ENCODE results near the gene HMOX2.
A peak's percentile ranks its signal among the peaks of the same experiment; 100 is the strongest.

The HMOX2 gene

GRCh38 chr16:4507588-4508345, 31.6 kb downstream of the HMOX2 start:
- peaks cover 46% of the 10 kb centered on the region for H3K4me1 Mint-ChIP-seq
- H3K27me3 Mint-ChIP-seq, result no peaks in the 10 kb centered on the region
- peaks cover 53% of the 10 kb centered on the region for H3K36me3 Mint-ChIP-seq
- H3K4me3 Mint-ChIP-seq, result no peak overlapping the region
- peak overlapping the region; percentile 89 for H3K27ac Mint-ChIP-seq
- H3K9me3 Mint-ChIP-seq, result no peaks in the 10 kb centered on the region
- ATAC-seq, result no peak

- Mint-ChIP-seq H3K4me3 (no peak overlapping the region), H3K27ac (no peak overlapping the region), H3K9me3 (no peaks in the 10 kb centered on the region), H3K27me3 (no peaks in the 10 kb centered on the region), H3K36me3 (peaks cover 60% of the 10 kb centered on the region), H3K4me1 (peaks cover 44% of the 10 kb centered on the region)
- no peak for ATAC-seq
Measured at GRCh38 chr16:4508806-4509205, 32.6 kb downstream of the HMOX2 start.

- Mint-ChIP-seq H3K36me3 (peaks cover 60% of the 10 kb centered on the region), H3K27ac (no peak overlapping the region)
Measured at GRCh38 chr16:4509420-4509819, 33.2 kb downstream of the HMOX2 start.

GRCh38 chr16:4510131-4510530, 33.9 kb downstream of the HMOX2 start:
- Mint-ChIP-seq H3K36me3 (peaks cover 60% of the 10 kb centered on the region), H3K4me1 (peaks cover 48% of the 10 kb centered on the region), H3K27me3 (no peaks in the 10 kb centered on the region), H3K9me3 (no peaks in the 10 kb centered on the region), H3K4me3 (no peak overlapping the region), H3K27ac (peak overlapping the region; percentile 49)
- ATAC-seq, result no peak

More at GRCh38 chr16:4509420-4509819, 33.2 kb downstream of the HMOX2 start:
- no peaks in the 10 kb centered on the region for H3K9me3 Mint-ChIP-seq
- no peaks in the 10 kb centered on the region for H3K27me3 Mint-ChIP-seq
- H3K4me3 Mint-ChIP-seq, result no peak overlapping the region
- no peak for ATAC-seq
- peaks cover 47% of the 10 kb centered on the region for H3K4me1 Mint-ChIP-seq

- no peak overlapping the region for H3K4me3 Mint-ChIP-seq
- H3K27ac Mint-ChIP-seq, result no peak overlapping the region
- H3K36me3 Mint-ChIP-seq, result peaks cover 63% of the 10 kb centered on the region
- H3K9me3 Mint-ChIP-seq, result no peaks in the 10 kb centered on the region
- H3K27me3 Mint-ChIP-seq, result no peaks in the 10 kb centered on the region
- H3K4me1 Mint-ChIP-seq, result peaks cover 48% of the 10 kb centered on the region
- ATAC-seq, result no peak
Measured at GRCh38 chr16:4510747-4511426, 34.7 kb downstream of the HMOX2 start.

- Mint-ChIP-seq H3K4me1 (peaks cover 45% of the 10 kb centered on the region), H3K4me3 (no peak overlapping the region), H3K27ac (no peak overlapping the region), H3K36me3 (peaks cover 59% of the 10 kb centered on the region), H3K9me3 (no peaks in the 10 kb centered on the region), H3K27me3 (no peaks in the 10 kb centered on the region)
- ATAC-seq, result no peak
Measured at GRCh38 chr16:4511441-4512082, 35.4 kb downstream of the HMOX2 start.

GRCh38 chr16:4512473-4512872, 36.3 kb downstream of the HMOX2 start:
- no peaks in the 10 kb centered on the region for H3K27me3 Mint-ChIP-seq
- H3K9me3 Mint-ChIP-seq, result no peaks in the 10 kb centered on the region
- no peak overlapping the region for H3K27ac Mint-ChIP-seq
- H3K36me3 Mint-ChIP-seq, result peaks cover 53% of the 10 kb centered on the region
- ATAC-seq, result no peak
- H3K4me1 Mint-ChIP-seq, result peaks cover 45% of the 10 kb centered on the region
- H3K4me3 Mint-ChIP-seq, result no peak overlapping the region

- peaks cover 50% of the 10 kb centered on the region for H3K4me1 Mint-ChIP-seq
- H3K9me3 Mint-ChIP-seq, result no peaks in the 10 kb centered on the region
- no peak overlapping the region for H3K4me3 Mint-ChIP-seq
- ATAC-seq, result no peak
- peak overlapping the region; percentile 33 for H3K27ac Mint-ChIP-seq
- no peaks in the 10 kb centered on the region for H3K27me3 Mint-ChIP-seq
- peaks cover 45% of the 10 kb centered on the region for H3K36me3 Mint-ChIP-seq
Measured at GRCh38 chr16:4513086-4513860, 37.1 kb downstream of the HMOX2 start.

- H3K4me3 Mint-ChIP-seq, result no peak overlapping the region
Measured at GRCh38 chr16:4513881-4514280, 37.7 kb downstream of the HMOX2 start.

GRCh38 chr16:4514606-4515005, 38.4 kb downstream of the HMOX2 start:
- peaks cover 42% of the 10 kb centered on the region for H3K36me3 Mint-ChIP-seq
- H3K27me3 Mint-ChIP-seq, result no peaks in the 10 kb centered on the region
- no peak for ATAC-seq
- peaks cover 54% of the 10 kb centered on the region for H3K4me1 Mint-ChIP-seq
- no peak overlapping the region for H3K4me3 Mint-ChIP-seq
- peak overlapping the region; percentile 82 for H3K27ac Mint-ChIP-seq
- no peaks in the 10 kb centered on the region for H3K9me3 Mint-ChIP-seq

More at GRCh38 chr16:4513881-4514280, 37.7 kb downstream of the HMOX2 start:
- Mint-ChIP-seq H3K9me3 (no peaks in the 10 kb centered on the region), H3K4me1 (peaks cover 54% of the 10 kb centered on the region), H3K27me3 (no peaks in the 10 kb centered on the region), H3K27ac (peak overlapping the region; percentile 82), H3K36me3 (peaks cover 45% of the 10 kb centered on the region)
- ATAC-seq, result no peak

- peak overlapping the region; percentile 82 for H3K27ac Mint-ChIP-seq
- peak; percentile 92 for ATAC-seq
- peaks cover 32% of the 10 kb centered on the region for H3K36me3 Mint-ChIP-seq
- peak overlapping the region; percentile 22 for H3K4me3 Mint-ChIP-seq
- H3K9me3 Mint-ChIP-seq, result no peaks in the 10 kb centered on the region
- peaks cover 54% of the 10 kb centered on the region for H3K4me1 Mint-ChIP-seq
- no peaks in the 10 kb centered on the region for H3K27me3 Mint-ChIP-seq
Measured at GRCh38 chr16:4515611-4516233, 39.5 kb downstream of the HMOX2 start.

- ATAC-seq, result no peak
- Mint-ChIP-seq H3K4me1 (peaks cover 40% of the 10 kb centered on the region), H3K36me3 (peaks cover 12% of the 10 kb centered on the region), H3K9me3 (no peaks in the 10 kb centered on the region), H3K27ac (no peak overlapping the region), H3K4me3 (no peak overlapping the region), H3K27me3 (no peaks in the 10 kb centered on the region)
Measured at GRCh38 chr16:4517812-4518680, 41.8 kb downstream of the HMOX2 start.

- Mint-ChIP-seq H3K4me3 (no peak overlapping the region), H3K4me1 (peaks cover 26% of the 10 kb centered on the region), H3K36me3 (peaks cover 18% of the 10 kb centered on the region), H3K27ac (no peak overlapping the region), H3K9me3 (no peaks in the 10 kb centered on the region), H3K27me3 (no peaks in the 10 kb centered on the region)
- ATAC-seq, result no peak
Measured at GRCh38 chr16:4519274-4520058, 43.3 kb downstream of the HMOX2 start.

Data from stimulated activated memory B cell treated with anti-CD40 and anti-IgM and Interleukin-4, amounts not matched to agents 10 μg/mL and 1 μg/mL and 100 μg/mL, for 72 hours (primary cell).